SK-N-SH treated with all-trans-retinoic acid at 6 μM for 48 hours (cell line): ENCODE results near the gene PDE1A.

Experiments
- ATAC-seq: fragments of 200-7000 bp; cut with Tn5 transposase; 3 replicates; pipeline ENCODE4 v1.9.1; 2020; ENCODE audit warnings: mild to moderate bottlenecking, moderate library complexity
- ARNTL ChIP-seq: fragments of 450-650 bp; formaldehyde crosslinking; IDR thresholded peaks from 2 replicates; pipeline ENCODE4 v1.5.0; 2020; ENCODE audit warnings: low read depth, mild to moderate bottlenecking, moderate library complexity, borderline replicate concordance
- BACH2 ChIP-seq: fragments of 250-450 bp; sonication (Bioruptor Pico); IDR thresholded peaks from 2 replicates; pipeline ENCODE4 v1.9.0; 2021; ENCODE audit warnings: mild to moderate bottlenecking, borderline replicate concordance
- CREB5 ChIP-seq: fragments of 250-450 bp; sonication (Bioruptor Pico); IDR thresholded peaks from 2 replicates; pipeline ENCODE4 v1.5.1; 2020; ENCODE audit warnings: low read depth, mild to moderate bottlenecking, moderate library complexity
- CSDC2 ChIP-seq: fragments of 250-450 bp; sonication (Bioruptor Pico); IDR thresholded peaks from 2 replicates; pipeline ENCODE4 v1.5.0; 2020; ENCODE audit warnings: mild to moderate bottlenecking, moderate library complexity
- CSRNP3 ChIP-seq: fragments of 250-450 bp; sonication (Bioruptor Pico); IDR thresholded peaks from 2 replicates; pipeline ENCODE4 v1.5.1; 2021; ENCODE audit warnings: mild to moderate bottlenecking, moderate library complexity
- ESRRG ChIP-seq: fragments of 250-450 bp; sonication (Bioruptor Pico); IDR thresholded peaks from 2 replicates; pipeline ENCODE4 v1.6.1; 2021; ENCODE audit warnings: mild to moderate bottlenecking
- GLIS3 ChIP-seq: fragments of 250-450 bp; sonication (Bioruptor Pico); IDR thresholded peaks from 2 replicates; pipeline ENCODE4 v1.5.0; 2020; ENCODE audit warnings: mild to moderate bottlenecking, moderate library complexity
- ISL1 ChIP-seq: fragments of 250-450 bp; sonication (Bioruptor Pico); IDR thresholded peaks from 2 replicates; pipeline ENCODE4 v2.1.2; 2022; ENCODE audit warnings: mild to moderate bottlenecking, moderate library complexity
- OSR1 ChIP-seq: fragments of 250-450 bp; sonication (Bioruptor Pico); IDR thresholded peaks from 2 replicates; pipeline ENCODE4 v1.8.0; 2022; ENCODE audit warnings: moderate library complexity, mild to moderate bottlenecking, inconsistent platforms
- PPARA ChIP-seq: fragments of 250-450 bp; sonication (Bioruptor Pico); IDR thresholded peaks from 2 replicates; pipeline ENCODE4 v1.5.0; 2020; ENCODE audit warnings: mild to moderate bottlenecking, borderline replicate concordance
- RARB ChIP-seq: fragments of 250-450 bp; sonication (Bioruptor Pico); IDR thresholded peaks from 2 replicates; pipeline ENCODE4 v1.8.0; 2021; ENCODE audit warnings: mild to moderate bottlenecking, moderate library complexity
- SNAI2 ChIP-seq: fragments of 250-450 bp; sonication (Bioruptor Pico); IDR thresholded peaks from 2 replicates; pipeline ENCODE4 v1.5.0; 2020; ENCODE audit warnings: mild to moderate bottlenecking, moderate library complexity
- TCF4 ChIP-seq: fragments of 250-450 bp; sonication (Bioruptor Pico); IDR thresholded peaks from 2 replicates; pipeline ENCODE4 v1.8.0; 2021; ENCODE audit warnings: mild to moderate bottlenecking, moderate library complexity, borderline replicate concordance
- TOX ChIP-seq: fragments of 250-450 bp; sonication (Bioruptor Pico); IDR thresholded peaks from 2 replicates; pipeline ENCODE4 v1.8.0; 2021; ENCODE audit warnings: mild to moderate bottlenecking, moderate library complexity, borderline replicate concordance
- ZC3H10 ChIP-seq: fragments of 250-450 bp; sonication (Bioruptor Pico); IDR thresholded peaks from 2 replicates; pipeline ENCODE4 v1.5.1; 2021; ENCODE audit warnings: mild to moderate bottlenecking, moderate library complexity
- ZFP3 ChIP-seq: fragments of 250-450 bp; sonication (Bioruptor Pico); IDR thresholded peaks from 2 replicates; pipeline ENCODE4 v1.5.0; 2020; ENCODE audit warnings: mild to moderate bottlenecking, moderate library complexity
- ZFP30 ChIP-seq: fragments of 450-650 bp; formaldehyde crosslinking; IDR thresholded peaks from 2 replicates; pipeline ENCODE4 v1.5.0; 2022; ENCODE audit warnings: mild to moderate bottlenecking, moderate library complexity
- ZNF565 ChIP-seq: fragments of 450-650 bp; formaldehyde crosslinking; conservative IDR thresholded peaks from 2 replicates; pipeline ENCODE4 v1.5.0; 2020; ENCODE audit warnings: low read depth, mild to moderate bottlenecking, moderate library complexity
- ZNF70 ChIP-seq: fragments of 450-650 bp; formaldehyde crosslinking; IDR thresholded peaks from 2 replicates; pipeline ENCODE4 v1.5.0; 2020; ENCODE audit warnings: mild to moderate bottlenecking, moderate library complexity
- ZNF8 ChIP-seq: fragments of 450-650 bp; formaldehyde crosslinking; IDR thresholded peaks from 2 replicates; pipeline ENCODE4 v1.5.0; 2020; ENCODE audit warnings: mild to moderate bottlenecking, moderate library complexity
- TF ChIP-seq, protein P1 (sequence below): fragments of 250-450 bp; sonication (Bioruptor Pico); IDR thresholded peaks from 2 replicates; pipeline ENCODE4 v1.8.0; 2020; ENCODE audit warnings: mild to moderate bottlenecking, moderate library complexity, borderline replicate concordance
- TF ChIP-seq, protein P2 (sequence below): fragments of 250-450 bp; sonication (Bioruptor Pico); IDR thresholded peaks from 2 replicates; pipeline ENCODE4 v1.8.0; 2021; ENCODE audit warnings: low read depth, mild to moderate bottlenecking, moderate library complexity, borderline replicate concordance
- TF ChIP-seq, protein P3 (sequence below): fragments of 250-450 bp; sonication (Bioruptor Pico); IDR thresholded peaks from 2 replicates; pipeline ENCODE4 v1.5.0; 2020; ENCODE audit warnings: mild to moderate bottlenecking, moderate library complexity

PDE1A gene

GRCh38 chr2:182324665-182325064 lies 102.2 kb downstream of the PDE1A start:
- TF ChIP-seq, protein P1, sequence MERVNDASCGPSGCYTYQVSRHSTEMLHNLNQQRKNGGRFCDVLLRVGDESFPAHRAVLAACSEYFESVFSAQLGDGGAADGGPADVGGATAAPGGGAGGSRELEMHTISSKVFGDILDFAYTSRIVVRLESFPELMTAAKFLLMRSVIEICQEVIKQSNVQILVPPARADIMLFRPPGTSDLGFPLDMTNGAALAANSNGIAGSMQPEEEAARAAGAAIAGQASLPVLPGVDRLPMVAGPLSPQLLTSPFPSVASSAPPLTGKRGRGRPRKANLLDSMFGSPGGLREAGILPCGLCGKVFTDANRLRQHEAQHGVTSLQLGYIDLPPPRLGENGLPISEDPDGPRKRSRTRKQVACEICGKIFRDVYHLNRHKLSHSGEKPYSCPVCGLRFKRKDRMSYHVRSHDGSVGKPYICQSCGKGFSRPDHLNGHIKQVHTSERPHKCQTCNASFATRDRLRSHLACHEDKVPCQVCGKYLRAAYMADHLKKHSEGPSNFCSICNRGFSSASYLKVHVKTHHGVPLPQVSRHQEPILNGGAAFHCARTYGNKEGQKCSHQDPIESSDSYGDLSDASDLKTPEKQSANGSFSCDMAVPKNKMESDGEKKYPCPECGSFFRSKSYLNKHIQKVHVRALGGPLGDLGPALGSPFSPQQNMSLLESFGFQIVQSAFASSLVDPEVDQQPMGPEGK (CRISPR knock-in tag), result no peak
- TF ChIP-seq PPARA (CRISPR knock-in tag) (no peak), ARNTL (CRISPR knock-in tag) (no peak), BACH2 (CRISPR knock-in tag) (no peak), CREB5 (no peak), CSRNP3 (CRISPR knock-in tag) (no peak), ZNF8 (CRISPR knock-in tag) (no peak), TOX (no peak), TCF4 (no peak), ZFP3 (CRISPR knock-in tag) (no peak), ZC3H10 (no peak), CSDC2 (CRISPR knock-in tag) (no peak), OSR1 (CRISPR knock-in tag) (no peak), GLIS3 (no peak), ZNF565 (CRISPR knock-in tag) (no peak), ESRRG (no peak), ZNF70 (CRISPR knock-in tag) (no peak), SNAI2 (CRISPR knock-in tag) (no peak), ZFP30 (no peak)
- TF ChIP-seq, protein P2, sequence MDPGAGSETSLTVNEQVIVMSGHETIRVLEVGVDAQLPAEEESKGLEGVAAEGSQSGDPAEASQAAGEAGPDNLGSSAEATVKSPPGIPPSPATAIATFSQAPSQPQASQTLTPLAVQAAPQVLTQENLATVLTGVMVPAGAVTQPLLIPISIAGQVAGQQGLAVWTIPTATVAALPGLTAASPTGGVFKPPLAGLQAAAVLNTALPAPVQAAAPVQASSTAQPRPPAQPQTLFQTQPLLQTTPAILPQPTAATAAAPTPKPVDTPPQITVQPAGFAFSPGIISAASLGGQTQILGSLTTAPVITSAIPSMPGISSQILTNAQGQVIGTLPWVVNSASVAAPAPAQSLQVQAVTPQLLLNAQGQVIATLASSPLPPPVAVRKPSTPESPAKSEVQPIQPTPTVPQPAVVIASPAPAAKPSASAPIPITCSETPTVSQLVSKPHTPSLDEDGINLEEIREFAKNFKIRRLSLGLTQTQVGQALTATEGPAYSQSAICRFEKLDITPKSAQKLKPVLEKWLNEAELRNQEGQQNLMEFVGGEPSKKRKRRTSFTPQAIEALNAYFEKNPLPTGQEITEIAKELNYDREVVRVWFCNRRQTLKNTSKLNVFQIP (CRISPR knock-in tag), result no peak

GRCh38 chr2:182321096-182321495 lies 105.7 kb downstream of the PDE1A start:
- no peak for ATAC-seq

More at GRCh38 chr2:182324665-182325064, 102.2 kb downstream of the PDE1A start:
- ATAC-seq, result no peak

More at GRCh38 chr2:182321096-182321495, 105.7 kb downstream of the PDE1A start:
- TF ChIP-seq RARB (CRISPR knock-in tag), result no peak
- TF ChIP-seq OSR1 (CRISPR knock-in tag), result no peak
- no peak for TF ChIP-seq ZNF565 (CRISPR knock-in tag)
- no peak for TF ChIP-seq CREB5
- TF ChIP-seq CSRNP3 (CRISPR knock-in tag), result no peak
- TF ChIP-seq, protein P1 (CRISPR knock-in tag), result no peak
- no peak for TF ChIP-seq CSDC2 (CRISPR knock-in tag)
- no peak for TF ChIP-seq ZNF70 (CRISPR knock-in tag)
- TF ChIP-seq ESRRG, result no peak
- TF ChIP-seq ARNTL (CRISPR knock-in tag), result no peak
- TF ChIP-seq, protein P3, sequence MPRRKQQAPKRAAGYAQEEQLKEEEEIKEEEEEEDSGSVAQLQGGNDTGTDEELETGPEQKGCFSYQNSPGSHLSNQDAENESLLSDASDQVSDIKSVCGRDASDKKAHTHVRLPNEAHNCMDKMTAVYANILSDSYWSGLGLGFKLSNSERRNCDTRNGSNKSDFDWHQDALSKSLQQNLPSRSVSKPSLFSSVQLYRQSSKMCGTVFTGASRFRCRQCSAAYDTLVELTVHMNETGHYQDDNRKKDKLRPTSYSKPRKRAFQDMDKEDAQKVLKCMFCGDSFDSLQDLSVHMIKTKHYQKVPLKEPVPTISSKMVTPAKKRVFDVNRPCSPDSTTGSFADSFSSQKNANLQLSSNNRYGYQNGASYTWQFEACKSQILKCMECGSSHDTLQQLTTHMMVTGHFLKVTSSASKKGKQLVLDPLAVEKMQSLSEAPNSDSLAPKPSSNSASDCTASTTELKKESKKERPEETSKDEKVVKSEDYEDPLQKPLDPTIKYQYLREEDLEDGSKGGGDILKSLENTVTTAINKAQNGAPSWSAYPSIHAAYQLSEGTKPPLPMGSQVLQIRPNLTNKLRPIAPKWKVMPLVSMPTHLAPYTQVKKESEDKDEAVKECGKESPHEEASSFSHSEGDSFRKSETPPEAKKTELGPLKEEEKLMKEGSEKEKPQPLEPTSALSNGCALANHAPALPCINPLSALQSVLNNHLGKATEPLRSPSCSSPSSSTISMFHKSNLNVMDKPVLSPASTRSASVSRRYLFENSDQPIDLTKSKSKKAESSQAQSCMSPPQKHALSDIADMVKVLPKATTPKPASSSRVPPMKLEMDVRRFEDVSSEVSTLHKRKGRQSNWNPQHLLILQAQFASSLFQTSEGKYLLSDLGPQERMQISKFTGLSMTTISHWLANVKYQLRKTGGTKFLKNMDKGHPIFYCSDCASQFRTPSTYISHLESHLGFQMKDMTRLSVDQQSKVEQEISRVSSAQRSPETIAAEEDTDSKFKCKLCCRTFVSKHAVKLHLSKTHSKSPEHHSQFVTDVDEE (CRISPR knock-in tag), result no peak
- TF ChIP-seq, protein P2 (CRISPR knock-in tag), result no peak
- TF ChIP-seq PPARA (CRISPR knock-in tag), result no peak
- TF ChIP-seq ZNF8 (CRISPR knock-in tag), result no peak
- no peak for TF ChIP-seq ZFP3 (CRISPR knock-in tag)
- TF ChIP-seq BACH2 (CRISPR knock-in tag), result no peak
- TF ChIP-seq ISL1, result no peak
- no peak for TF ChIP-seq GLIS3
- TF ChIP-seq, all 23 proteins: peak for 0
